ENCODE measurements around the gene LPAR5.

- TF ChIP-seq TAF1 (IDR thresholded peaks at IDR 0.05; ENCODE audit: borderline replicate concordance, insufficient read depth, low read length) (no peak), POLR2AphosphoS5 (IDR thresholded peaks at IDR 0.05; ENCODE audit: low read depth, low read length) (no peak), REST (IDR thresholded peaks at IDR 0.05; ENCODE audit: insufficient read depth in 1 of 2, low read depth in 2 of 2, low read length in 2 of 2) (no peak)
Measured at GRCh38 chr12:6635375-6635855, 344 bp downstream of the LPAR5 start.

All from PFSK-1 (cell line).